HCEC 1CT (cell line): ENCODE data around the gene TTC39B.

ENCODE experiments used
- DNase-seq: peaks from one replicate; pipeline ENCODE4 v3.0.0-alpha.2; 2017

Gene TTC39B

GRCh38 chr9:15220658-15221318 is 86.2 kb downstream of the TTC39B start:
- DNase-seq: peak; percentile 73

DNA sequence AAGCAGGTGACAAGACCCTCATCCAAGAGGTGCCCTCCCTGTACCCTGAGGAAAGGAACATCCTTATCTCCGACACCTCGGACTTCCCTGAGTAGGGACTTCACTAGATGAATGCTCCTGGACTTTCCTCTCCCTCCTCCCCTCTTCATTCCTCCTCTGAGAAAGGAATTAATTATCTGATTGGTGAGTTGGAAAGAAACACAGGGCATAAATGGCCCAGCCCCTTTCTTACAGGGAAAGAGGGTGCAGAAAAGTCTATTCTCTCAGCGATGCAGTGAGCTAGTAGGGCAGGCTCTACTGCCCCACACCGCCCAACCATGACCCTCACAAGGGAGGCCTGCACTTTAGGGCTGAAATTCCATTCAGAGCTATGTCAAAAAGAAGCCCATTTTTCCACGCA is 87.5 kb downstream of the TTC39B start:
- DNase-seq: no peak

GRCh38 chr9:15218994-15219393 is 88.0 kb downstream of the TTC39B start:
- DNase-seq: no peak

GRCh38 chr9:15213249-15213648 is 93.8 kb downstream of the TTC39B start:
- DNase-seq: no peak

DNA sequence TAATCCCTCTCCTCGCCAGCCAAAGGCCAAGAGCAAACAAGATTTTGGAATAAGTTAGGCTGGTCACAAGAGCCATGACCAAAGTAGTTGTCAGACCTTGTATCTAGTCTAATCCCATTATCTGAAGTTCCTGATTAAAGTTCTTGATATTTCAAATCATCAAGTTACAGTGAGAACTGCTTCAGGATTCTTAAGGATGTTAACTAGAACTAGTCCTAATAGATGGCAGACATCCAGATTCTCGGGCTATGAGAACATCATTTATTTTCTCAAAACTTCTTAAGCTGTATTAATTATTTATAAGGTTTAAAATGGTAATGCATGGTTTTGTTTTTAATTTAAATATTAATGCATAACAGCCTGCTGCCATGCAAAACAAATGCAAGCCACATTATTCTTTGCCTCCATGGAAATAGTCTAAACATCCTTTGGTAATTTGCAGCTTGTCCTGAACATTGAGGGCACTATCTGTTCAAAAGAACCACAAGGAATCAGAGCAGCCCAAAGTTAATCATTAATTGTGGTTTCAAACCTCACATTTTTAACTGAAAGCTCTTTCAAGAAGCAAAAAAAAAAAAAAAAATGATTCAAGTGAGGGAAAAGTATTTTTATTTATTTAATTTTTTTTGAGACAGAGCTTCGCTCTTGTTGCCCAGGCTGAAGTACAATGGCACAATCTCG is 95.1 kb downstream of the TTC39B start:
- peak; percentile 18 for DNase-seq

DNA sequence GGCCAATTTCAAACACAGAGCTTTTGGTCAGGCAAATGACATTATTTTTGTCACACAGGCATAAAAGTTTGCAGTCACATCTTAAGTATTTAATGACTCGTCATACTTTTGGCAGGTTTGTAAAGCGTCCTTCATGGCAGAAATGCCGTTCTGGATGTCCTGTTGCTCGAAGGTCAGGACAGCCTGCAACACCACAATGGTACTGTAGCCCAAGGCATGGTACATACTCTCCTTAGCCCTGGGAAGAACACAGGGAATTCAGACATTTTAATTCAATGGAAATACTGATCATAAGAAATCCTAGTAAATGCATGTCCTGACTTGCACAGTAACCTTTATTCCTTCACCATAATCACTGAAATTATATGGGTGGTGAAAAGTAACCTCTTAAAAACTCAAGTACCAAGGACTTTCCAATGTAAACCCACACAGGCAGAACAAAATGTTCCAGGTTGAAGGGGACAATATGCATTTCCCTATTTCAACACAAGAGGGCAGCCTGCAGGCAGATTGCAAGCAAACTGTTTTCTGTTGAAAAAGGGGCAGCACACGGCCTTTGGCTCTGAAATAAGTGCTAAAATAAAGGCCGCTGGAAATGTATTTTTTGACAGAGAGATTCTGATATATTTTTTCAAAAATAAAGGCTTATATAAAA is 95.7 kb downstream of the TTC39B start:
- DNase-seq: peak; percentile 62

- DNase-seq: no peak
Measured at GRCh38 chr9:15206903-15207696, 99.9 kb downstream of the TTC39B start.

DNA sequence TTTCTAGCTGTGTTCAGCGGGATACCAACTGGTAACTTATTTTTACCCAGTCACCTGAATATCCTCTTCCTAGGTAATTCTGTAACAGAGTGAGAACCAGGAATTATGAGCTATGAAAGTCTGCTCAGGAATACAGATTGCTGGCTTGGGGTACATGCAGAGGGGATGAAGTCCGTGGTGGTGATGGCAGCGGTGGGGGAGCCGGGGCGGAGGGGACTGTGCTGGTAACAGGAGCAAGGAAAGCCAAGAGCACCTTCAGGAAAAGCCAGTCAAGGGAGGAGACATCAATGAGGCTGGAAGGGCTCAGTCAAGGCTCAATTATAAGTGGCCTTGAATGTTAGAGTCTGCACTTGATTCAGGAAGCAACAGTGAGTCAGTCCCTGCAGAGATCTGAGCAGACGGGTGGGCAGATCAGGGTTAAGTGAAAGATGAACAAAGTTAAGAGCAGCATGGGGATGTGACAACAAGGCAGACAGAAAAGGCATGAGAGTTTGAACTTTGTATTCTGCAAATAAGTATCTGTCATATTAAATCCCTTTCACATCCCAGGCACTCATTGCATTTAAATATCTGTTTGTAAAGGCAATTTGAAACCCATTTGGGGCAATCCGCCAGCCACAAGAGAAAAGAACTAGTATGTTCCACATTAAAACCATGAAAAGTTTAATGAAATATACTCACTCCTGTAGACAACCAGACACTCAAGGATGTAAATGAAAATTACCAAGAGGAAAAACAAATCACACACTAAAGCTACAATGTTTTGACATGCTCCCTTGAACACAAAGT is 101.2 kb downstream of the TTC39B start:
- no peak for DNase-seq

DNA sequence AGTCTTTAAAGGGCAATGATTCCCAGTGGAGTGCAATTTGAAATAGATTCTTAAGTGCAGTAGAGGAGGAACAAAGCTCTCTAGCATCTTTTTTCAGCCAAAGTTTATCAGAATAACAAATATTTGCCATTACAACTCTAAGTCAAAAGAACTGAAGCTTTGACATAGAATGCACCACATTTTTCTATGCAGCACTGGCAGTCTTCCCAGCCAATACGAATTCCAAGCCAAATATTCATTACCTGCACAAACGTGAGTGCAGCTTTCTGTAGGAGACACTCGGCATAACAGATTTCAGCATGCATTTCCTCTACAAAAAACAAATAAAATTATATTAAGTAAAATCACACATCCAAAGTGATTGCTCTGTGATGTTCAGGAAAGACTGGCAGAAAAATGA is 103.4 kb downstream of the TTC39B start:
- no peak for DNase-seq

GRCh38 chr9:15200111-15200510 is 106.9 kb downstream of the TTC39B start:
- DNase-seq: no peak

DNA sequence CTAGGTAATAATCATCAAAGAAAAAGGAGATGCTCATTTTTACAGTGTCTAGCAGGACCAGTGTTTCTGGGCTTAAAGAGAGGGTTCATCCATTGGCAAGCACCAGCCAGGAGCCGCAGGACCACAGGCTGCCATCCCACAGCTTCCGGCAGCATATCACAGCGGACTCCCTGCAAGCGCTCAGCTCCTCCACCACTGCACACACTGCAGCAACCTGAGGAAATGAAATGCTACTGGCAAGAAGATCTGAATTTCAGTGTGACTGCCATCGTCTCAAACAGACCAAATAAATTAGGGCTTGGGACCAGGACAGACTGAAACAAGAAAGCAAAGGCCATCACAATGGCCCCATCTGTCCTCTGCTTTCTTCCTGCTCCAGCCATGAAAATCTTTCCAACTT is 114.2 kb downstream of the TTC39B start:
- no peak for DNase-seq

DNA sequence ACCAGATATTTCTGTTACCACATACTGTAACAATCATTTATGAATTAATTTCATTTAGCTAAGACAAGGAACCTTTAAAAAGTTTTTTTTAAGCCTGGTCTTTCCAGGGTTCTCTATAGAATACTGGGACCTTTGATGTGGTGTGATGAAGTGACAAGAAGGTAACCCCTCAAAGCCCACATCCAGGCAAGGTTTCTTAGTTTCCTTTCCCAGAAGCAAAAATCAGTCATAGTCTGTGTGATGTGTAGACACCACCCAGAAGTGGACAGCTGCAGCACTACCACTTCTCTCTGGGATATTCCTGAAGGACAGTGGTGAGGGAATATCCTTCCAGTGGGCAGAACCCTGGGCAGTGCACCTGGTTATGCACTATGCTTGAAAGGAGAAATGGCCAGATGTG is 115.6 kb downstream of the TTC39B start:
- DNase-seq: no peak

DNA sequence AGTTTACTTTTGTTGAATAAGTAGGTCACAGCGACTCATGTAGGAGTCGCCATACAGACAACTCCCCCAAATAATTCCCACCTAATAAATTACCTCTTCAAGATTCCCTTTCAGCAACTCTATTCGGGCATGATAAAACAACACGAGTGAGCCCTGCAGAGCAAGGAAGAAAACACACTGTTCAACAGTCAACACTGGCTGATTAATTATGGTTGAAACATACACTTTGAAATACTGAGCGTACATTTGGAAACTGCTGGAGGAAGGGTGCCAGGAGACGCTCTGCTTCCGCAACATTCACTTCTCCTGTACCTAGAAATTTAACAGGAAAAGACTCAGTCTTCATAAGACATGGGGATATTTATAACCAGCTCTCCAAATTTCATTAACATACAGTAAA is 117.5 kb downstream of the TTC39B start:
- DNase-seq: no peak

- DNase-seq: no peak
Measured at GRCh38 chr9:15187589-15187988, 119.4 kb downstream of the TTC39B start.

GRCh38 chr9:15182730-15183129 is 124.3 kb downstream of the TTC39B start:
- DNase-seq: no peak

- DNase-seq: no peak
Measured at GRCh38 chr9:15182101-15182551, 124.9 kb downstream of the TTC39B start.

DNA sequence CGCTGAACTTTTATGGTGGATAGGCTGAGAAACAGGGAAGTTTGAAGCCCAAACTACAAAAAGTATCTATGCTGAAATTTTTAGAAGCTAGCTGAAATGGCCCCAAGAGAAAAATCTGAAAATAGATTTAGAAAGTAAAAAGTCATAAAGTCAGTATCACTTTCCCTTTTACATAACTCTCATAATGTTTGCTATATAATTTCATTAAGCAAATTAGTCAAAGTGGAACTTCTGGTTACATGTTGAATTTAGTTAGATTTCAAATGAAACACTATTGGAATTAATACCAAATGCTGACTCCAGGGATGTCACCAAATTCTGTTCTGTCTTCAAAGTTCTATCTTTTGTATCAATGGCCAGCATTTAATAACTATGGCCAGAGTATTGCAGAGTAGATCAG is 126.9 kb downstream of the TTC39B start:
- no peak for DNase-seq

- no peak for DNase-seq
Measured at GRCh38 chr9:15178631-15179030, 128.4 kb downstream of the TTC39B start.

DNA sequence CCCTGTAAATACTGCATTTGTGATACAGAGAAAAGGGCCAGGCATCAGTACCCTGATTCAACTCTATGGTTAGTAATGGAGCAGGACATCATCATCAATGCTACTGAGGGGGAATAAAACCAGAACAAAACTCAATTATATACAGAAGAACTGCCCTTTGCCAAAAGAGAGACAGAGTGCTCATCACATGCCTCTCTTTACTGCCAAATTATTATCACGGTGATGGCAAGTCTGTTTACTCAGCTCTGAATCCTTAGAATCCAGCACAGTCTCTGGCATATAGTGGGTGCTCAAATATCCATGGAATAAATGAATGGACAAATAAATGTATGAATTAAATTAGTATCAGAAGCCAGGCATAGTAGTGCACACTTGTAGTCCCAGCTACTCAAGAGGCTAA is 130.2 kb downstream of the TTC39B start:
- no peak for DNase-seq

DNA sequence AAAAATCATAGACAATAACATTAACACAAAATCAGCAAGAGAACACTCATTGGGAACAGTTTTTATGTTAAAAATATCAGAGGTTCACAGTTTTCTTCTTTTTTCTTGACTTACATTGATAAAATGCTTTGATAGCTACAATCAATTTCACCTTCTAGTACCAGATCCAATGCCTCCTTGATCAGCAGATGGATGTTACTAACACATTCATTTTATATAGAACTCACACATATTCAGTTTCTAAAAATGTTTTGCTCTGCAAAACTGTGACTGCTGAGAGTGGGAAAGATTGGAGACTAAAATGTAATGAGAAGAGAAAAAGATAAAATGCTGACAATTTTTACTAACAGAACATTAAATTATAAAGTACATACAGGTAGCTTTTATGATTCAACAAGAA is 143.1 kb downstream of the TTC39B start:
- DNase-seq: no peak

DNA sequence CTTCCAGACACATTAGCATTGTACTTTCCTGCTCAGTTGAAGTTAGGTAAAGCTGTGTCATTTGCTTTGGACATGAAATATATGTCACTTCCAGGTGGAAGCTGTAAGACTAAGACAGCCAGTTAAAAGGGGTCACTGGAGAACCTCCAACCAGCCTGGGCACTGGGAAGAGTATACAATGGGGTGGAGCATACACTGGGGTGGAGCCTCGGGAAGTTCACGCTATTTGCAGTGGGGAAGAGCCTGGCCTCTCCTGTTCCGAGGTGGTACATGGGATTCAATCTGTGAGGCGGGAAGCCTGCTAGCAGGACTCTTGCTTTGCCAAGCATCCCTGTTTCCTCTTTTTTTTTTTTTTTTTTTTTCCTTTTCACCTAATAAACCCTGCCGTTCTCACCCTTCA is 145.3 kb downstream of the TTC39B start:
- DNase-seq: no peak

DNA sequence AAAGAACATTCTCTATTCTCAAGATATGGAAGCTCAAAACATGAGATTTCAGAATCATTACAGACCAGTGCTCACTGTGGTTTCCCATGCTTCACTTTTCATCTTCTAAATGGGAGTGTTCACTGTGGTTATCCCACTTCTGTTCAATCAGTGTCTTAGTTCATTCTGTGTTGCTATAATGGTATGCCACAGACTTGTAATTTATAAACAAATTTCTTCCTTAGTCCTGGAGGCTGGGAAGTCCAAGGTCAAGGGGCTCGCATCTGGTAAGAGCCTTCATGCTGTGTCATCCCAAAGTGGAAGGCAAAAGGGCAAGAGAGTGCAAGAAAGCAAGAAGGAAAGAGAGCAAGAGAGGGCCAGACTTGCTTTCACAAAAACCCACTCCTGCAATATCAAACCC is 146.3 kb downstream of the TTC39B start:
- DNase-seq: peak; percentile 98

GRCh38 chr9:15158064-15158463 is 149.0 kb downstream of the TTC39B start:
- DNase-seq: no peak
